ENCODE data around the gene LRRK2.
"Not testable (repeated sequence)": the region's sequence is repeated elsewhere in the genome, so short reads cannot be mapped to it uniquely, and the experiment has no call there.

Gene LRRK2

GRCh38 chr12:40215982-40216381 is 8.8 kb upstream of the LRRK2 start:
- DNase-seq: no peak

GRCh38 chr12:40216516-40217288 is 8.1 kb upstream of the LRRK2 start:
- DNase-seq: no peak

- no peak for DNase-seq
Observed at GRCh38 chr12:40219760-40220159, 5.0 kb upstream of the LRRK2 start.

GRCh38 chr12:40222247-40222646 is 2.5 kb upstream of the LRRK2 start:
- DNase-seq: no peak

- no peak for DNase-seq
Observed at GRCh38 chr12:40223646-40224045, 1.2 kb upstream of the LRRK2 start.

- no peak for DNase-seq
Observed at GRCh38 chr12:40225337-40225983, 663 bp downstream of the LRRK2 start.

- DNase-seq: no peak
Observed at GRCh38 chr12:40225984-40226602, 1.3 kb downstream of the LRRK2 start.

- DNase-seq: peak; percentile 48
Observed at GRCh38 chr12:40226705-40227104, 1.9 kb downstream of the LRRK2 start.

- DNase-seq: no peak
Observed at GRCh38 chr12:40227447-40227846, 2.6 kb downstream of the LRRK2 start.

GRCh38 chr12:40228727-40229126 is 3.9 kb downstream of the LRRK2 start:
- no peak for DNase-seq

GRCh38 chr12:40229690-40230651 is 5.2 kb downstream of the LRRK2 start:
- no peak for DNase-seq

GRCh38 chr12:40232602-40233001 is 7.8 kb downstream of the LRRK2 start:
- no peak for DNase-seq

GRCh38 chr12:40233741-40234367 is 9.1 kb downstream of the LRRK2 start:
- DNase-seq: no peak

- no peak for DNase-seq
Observed at GRCh38 chr12:40236357-40236850, 11.6 kb downstream of the LRRK2 start.

GRCh38 chr12:40238266-40238902 is 13.6 kb downstream of the LRRK2 start:
- DNase-seq: no peak

- DNase-seq: no peak
Observed at GRCh38 chr12:40238979-40239378, 14.2 kb downstream of the LRRK2 start.

- no peak for DNase-seq
Observed at GRCh38 chr12:40240779-40241178, 16.0 kb downstream of the LRRK2 start.

- DNase-seq: no peak
Observed at GRCh38 chr12:40241741-40242140, 16.9 kb downstream of the LRRK2 start.

GRCh38 chr12:40244526-40245156 is 19.8 kb downstream of the LRRK2 start:
- not testable (repeated sequence) for DNase-seq

- DNase-seq: no peak
Observed at GRCh38 chr12:40248034-40248433, 23.2 kb downstream of the LRRK2 start.

Measured in kidney glomerular epithelial cell (primary cell).